Mammary epithelial cell (primary cell): ENCODE data around the gene DGKI.

ENCODE experiments used
- EZH2 ChIP-seq: IDR thresholded peaks from 2 replicates; pipeline ENCODE4 v1.6.1; 2012; ENCODE audit warnings: low read length, inconsistent platforms, borderline replicate concordance
- TF ChIP-seq, protein P1 (sequence below), 2 donors: IDR thresholded peaks in 1 of 2; conservative IDR thresholded peaks in 1 of 2; 2 replicates each; pipeline ENCODE4 v1.5.1; 2011 to 2012; ENCODE audit warnings: inconsistent platforms in 2 of 2, low read length in 2 of 2, mild to moderate bottlenecking in 2 of 2, control low read depth in 1 of 2, low read depth in 1 of 2; ENCODE audit not compliant: insufficient read depth in 1 of 2; ENCODE audit errors: extremely low read depth in 1 of 2

DNA sequence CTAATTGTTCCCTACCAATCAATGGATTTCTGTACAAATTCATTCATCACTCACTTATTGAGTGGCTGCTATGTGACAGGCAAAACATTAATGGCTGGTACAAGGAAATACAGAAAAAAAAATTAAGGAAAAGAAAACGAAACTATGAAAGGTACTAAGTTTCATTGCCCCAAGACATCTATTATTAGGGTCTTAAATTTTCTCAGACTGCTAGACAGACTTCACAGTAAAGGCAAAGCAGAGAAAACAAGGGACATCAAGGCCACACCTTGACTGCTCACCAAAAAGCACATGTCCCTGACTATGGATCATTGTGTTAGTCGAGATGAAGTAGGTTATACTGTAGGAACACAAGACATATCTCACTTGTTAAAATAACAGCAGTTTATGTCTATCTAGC is 36.5 kb downstream of the DGKI start:
- TF ChIP-seq, protein P1, sequence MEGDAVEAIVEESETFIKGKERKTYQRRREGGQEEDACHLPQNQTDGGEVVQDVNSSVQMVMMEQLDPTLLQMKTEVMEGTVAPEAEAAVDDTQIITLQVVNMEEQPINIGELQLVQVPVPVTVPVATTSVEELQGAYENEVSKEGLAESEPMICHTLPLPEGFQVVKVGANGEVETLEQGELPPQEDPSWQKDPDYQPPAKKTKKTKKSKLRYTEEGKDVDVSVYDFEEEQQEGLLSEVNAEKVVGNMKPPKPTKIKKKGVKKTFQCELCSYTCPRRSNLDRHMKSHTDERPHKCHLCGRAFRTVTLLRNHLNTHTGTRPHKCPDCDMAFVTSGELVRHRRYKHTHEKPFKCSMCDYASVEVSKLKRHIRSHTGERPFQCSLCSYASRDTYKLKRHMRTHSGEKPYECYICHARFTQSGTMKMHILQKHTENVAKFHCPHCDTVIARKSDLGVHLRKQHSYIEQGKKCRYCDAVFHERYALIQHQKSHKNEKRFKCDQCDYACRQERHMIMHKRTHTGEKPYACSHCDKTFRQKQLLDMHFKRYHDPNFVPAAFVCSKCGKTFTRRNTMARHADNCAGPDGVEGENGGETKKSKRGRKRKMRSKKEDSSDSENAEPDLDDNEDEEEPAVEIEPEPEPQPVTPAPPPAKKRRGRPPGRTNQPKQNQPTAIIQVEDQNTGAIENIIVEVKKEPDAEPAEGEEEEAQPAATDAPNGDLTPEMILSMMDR (conservative IDR thresholded peaks at IDR 0.05 in 1 of 2, IDR thresholded peaks at IDR 0.05 in 1 of 2; ENCODE audit: extremely low read depth in 1 of 2, insufficient read depth in 1 of 2, low read depth in 1 of 2, low read length in 2 of 2): no peak
- TF ChIP-seq EZH2: no peak
